ENCODE measurements around the gene TBC1D14. TPM values are rescaled to one million over a fixed set of nuclear protein-coding genes. Genes with fewer than 3 reads are reported as not detected.

TBC1D14 gene
- total RNA-seq, 4 donors from 2014 or later, result 54.7 to 101 (median 73.3) TPM

DNA sequence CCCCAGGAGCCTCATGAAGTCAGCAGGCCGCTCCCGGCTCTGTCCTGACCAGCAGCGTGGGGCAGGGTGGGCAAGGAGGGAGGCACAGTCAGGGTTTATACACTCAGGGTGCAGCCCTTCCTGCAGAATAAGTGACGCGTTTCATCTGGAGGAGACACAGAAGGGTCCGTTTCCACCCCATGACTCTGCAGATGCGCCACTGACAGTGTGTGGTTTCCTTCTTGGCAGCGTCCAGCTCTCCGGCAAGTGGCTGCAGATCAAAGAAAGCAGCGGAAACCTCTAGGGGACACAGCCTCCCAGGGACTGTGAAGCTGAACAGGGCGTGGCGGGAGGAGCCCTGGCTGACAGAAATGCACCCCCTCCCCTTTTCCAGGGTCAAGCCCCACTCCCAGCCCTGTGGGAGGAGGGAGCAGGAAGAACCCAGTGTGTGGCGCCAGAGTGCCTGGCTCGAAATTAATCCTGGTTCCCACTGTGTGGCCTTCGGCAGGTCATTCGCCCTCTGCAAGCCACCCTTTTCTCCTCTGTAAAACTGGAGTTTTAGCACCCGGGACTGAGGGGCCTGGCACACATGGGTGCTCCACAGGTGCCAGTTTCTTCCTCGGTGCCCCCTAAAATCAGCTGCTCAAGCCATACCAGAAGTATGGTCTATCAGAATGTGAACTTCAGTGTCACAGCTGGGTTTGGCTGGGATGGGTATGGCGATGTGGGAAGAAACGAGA is 17.3 kb upstream of the TBC1D14 start:
- TF ChIP-seq, protein P1, sequence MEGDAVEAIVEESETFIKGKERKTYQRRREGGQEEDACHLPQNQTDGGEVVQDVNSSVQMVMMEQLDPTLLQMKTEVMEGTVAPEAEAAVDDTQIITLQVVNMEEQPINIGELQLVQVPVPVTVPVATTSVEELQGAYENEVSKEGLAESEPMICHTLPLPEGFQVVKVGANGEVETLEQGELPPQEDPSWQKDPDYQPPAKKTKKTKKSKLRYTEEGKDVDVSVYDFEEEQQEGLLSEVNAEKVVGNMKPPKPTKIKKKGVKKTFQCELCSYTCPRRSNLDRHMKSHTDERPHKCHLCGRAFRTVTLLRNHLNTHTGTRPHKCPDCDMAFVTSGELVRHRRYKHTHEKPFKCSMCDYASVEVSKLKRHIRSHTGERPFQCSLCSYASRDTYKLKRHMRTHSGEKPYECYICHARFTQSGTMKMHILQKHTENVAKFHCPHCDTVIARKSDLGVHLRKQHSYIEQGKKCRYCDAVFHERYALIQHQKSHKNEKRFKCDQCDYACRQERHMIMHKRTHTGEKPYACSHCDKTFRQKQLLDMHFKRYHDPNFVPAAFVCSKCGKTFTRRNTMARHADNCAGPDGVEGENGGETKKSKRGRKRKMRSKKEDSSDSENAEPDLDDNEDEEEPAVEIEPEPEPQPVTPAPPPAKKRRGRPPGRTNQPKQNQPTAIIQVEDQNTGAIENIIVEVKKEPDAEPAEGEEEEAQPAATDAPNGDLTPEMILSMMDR (IDR thresholded peaks at IDR 0.05), result no peak
- no peak for TF ChIP-seq POLR2A (IDR thresholded peaks at IDR 0.05)
- DNase-seq (ENCODE audit: low spot score in 2 of 2), result peak; percentile 53 to 89
- 17 to 18% methylated on average over 16 to 20 of the region's 20 CpGs for WGBS, 2 donors

DNA sequence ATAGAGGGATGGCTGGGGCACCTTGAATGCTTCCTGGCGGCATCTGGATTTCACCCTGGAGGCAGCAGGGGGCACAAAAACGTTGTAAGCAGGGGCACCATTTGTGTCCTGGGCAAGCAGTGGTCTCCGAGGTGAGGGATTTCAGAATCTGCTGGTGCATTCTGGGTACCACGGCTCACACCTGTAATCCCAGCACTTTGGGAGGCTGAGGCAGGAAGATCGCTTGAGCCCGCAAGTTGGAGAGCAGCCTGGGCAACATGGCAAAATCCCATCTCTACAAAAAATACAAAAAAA is 16.8 kb upstream of the TBC1D14 start:
- 71 to 80% methylated on average over 6 of the region's 6 CpGs for WGBS, 2 donors
- intact Hi-C loops (cut with DNase I; ENCODE audit: low total_unique reads), result no loop called here
- no peak for TF ChIP-seq POLR2A (IDR thresholded peaks at IDR 0.05)
- TF ChIP-seq, protein P1 (IDR thresholded peaks at IDR 0.05), result no peak
- DNase-seq (ENCODE audit: low spot score in 2 of 2), result no peak
- no peak overlapping the region for H3K4me3 ChIP-seq (ENCODE audit: low read depth, poor library complexity, severe bottlenecking)

More for the DNA sequence above, 17.3 kb upstream of the TBC1D14 start:
- no peak overlapping the region for H3K4me3 ChIP-seq (ENCODE audit: low read depth, poor library complexity, severe bottlenecking)
- intact Hi-C loops (cut with DNase I; ENCODE audit: low total_unique reads), result no loop called here

DNA sequence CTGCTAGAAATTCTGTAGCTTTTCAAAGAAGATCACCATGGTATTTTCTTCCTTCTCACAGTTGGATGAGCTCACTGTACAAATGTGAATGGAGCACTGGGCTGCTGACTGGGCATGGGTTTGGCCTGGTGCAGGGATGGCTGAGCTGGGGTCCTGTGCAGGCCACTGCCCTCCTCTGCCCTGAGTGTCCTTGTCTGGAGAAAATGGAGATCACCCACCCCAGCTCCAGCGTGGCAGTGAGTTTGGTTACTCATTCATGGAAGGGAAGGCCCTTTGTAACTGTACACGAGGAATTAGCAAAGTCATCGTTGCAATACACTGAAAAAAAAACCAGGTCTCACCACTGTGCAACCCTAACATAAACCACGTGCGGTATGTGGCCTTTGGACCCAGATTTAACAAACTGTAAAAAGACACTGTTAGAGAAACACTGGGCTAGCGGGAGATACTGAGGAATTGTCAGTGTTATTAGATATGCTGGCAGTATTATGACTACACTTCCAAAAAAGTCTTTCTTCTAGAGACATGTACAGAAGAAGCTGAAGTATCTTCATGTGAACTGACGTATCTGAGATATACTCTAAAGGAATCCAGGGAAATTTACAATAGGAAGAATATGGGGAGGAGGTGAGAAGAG is 16.1 kb upstream of the TBC1D14 start:
- intact Hi-C loops (cut with DNase I; ENCODE audit: low total_unique reads), result no loop called here
- TF ChIP-seq POLR2A (IDR thresholded peaks at IDR 0.05), result no peak
- TF ChIP-seq, protein P1 (IDR thresholded peaks at IDR 0.05), result no peak
- DNase-seq (ENCODE audit: low spot score in 2 of 2), result peak in 1 of 2 donors; percentile 75
- 81 to 88% methylated on average over 7 of the region's 7 CpGs for WGBS, 2 donors
- H3K4me3 ChIP-seq (ENCODE audit: low read depth, poor library complexity, severe bottlenecking), result no peak overlapping the region

DNA sequence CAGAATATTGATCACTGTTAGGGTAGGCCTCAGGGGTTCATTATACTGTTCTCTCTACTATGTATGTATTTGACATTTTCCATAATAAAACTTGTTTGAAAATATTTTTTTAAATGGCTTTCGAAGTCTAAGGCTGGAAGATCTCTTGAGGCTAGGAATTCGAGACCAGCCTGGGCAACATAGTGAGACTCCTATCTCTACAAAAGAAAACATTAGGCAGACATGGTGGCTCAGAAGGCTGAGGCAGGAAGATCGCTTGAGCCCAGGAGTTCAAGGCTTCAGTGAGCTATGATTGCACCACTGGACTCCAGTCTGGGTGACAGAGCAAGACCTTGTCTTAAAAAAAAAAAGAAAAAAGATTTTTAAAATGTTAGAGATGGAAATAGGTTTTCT is 15.5 kb upstream of the TBC1D14 start:
- WGBS, 2 donors, result 93 to 95% methylated on average over 3 of the region's 3 CpGs
- no peak for DNase-seq (ENCODE audit: low spot score in 2 of 2)
- intact Hi-C loops (cut with DNase I; ENCODE audit: low total_unique reads), result no loop called here
- TF ChIP-seq, protein P1 (IDR thresholded peaks at IDR 0.05), result no peak
- TF ChIP-seq POLR2A (IDR thresholded peaks at IDR 0.05), result no peak
- no peak overlapping the region for H3K4me3 ChIP-seq (ENCODE audit: low read depth, poor library complexity, severe bottlenecking)

DNA sequence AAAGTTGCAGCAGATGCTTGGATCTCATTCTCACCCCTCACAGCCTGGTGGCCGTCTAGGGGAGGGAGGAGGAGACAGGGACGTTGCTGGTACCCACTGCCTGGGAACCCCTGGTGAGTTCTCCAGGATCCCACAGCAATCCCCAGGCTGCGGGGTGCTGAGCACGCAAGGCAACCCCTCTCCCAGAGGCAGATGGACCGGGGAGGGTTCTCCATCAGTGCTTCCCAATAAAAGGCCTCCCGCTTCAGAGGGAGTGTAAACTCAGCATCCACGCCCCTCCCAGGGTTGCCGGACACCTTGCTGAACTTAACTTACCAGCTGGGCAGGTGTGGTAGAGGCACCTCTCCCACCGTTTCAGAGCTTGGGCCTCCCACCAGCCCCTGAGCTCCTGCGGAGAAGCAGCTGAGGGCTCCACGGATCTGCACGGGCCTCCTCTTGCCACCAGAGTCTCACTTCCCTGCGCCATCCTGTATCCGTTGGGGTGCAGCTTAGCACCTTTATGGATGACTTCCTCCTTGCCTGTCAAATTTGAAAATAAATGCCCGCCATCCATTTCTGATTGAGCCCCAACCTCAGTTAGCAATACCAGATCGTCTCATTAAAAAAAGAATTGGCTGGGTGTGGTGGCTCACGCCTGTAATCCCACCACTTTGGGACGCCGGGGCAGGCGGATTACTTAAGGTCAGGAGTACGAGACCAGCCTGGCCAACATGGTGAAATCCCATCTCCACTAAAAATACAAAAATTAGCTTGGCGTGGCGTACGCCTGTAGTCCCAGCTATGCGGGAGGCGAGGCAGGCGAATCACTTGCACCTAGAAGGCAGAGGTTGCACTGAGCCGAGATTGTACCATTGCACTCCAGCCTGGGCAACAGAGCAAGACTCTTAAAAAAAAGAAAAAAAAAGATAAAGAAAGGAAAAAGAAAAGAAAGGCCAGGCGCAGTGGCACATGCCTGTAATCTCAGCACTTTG is 14.8 kb upstream of the TBC1D14 start:
- intact Hi-C loops (cut with DNase I; ENCODE audit: low total_unique reads), result no loop called here
- TF ChIP-seq, protein P1 (IDR thresholded peaks at IDR 0.05), result no peak
- no peak for TF ChIP-seq POLR2A (IDR thresholded peaks at IDR 0.05)
- DNase-seq (ENCODE audit: low spot score in 2 of 2), result peak in 1 of 2 donors; percentile 49
- no peak overlapping the region for H3K4me3 ChIP-seq (ENCODE audit: low read depth, poor library complexity, severe bottlenecking)
- WGBS, 2 donors, result 92 to 93% methylated on average over 28 to 29 of the region's 29 CpGs

All from lower leg skin (tissue), 4 donors.